HL-60 (cell line): ENCODE measurements around the gene TRIM14.
A peak's percentile ranks its signal among the peaks of the same experiment; 100 is the strongest.

ENCODE experiments used
- DNase-seq, 2 experiments: peaks; one replicate each; pipeline ENCODE4 v3.0.0-alpha.2; 2010 to 2020; ENCODE audit warnings: low read depth in 1 of 2, low spot score in 1 of 2
- H3K27ac ChIP-seq: fragments of 250-450 bp; sonication (Bioruptor Pico); replicated peaks from 2 replicates; pipeline ENCODE4 v1.5.1; 2020; ENCODE audit warnings: mild to moderate bottlenecking, moderate library complexity
- H3K27me3 ChIP-seq: fragments of 250-450 bp; sonication (Bioruptor Pico); 2 replicates; pipeline ENCODE4 v1.5.1; 2021; ENCODE audit warnings: mild to moderate bottlenecking, moderate library complexity; ENCODE audit not compliant: insufficient read depth, poor library complexity, severe bottlenecking
- H3K4me3 ChIP-seq: replicated peaks from 2 replicates; pipeline ENCODE4 v1.5.1; 2011; ENCODE audit warnings: mild to moderate bottlenecking, control low read depth, low read length; ENCODE audit not compliant: insufficient read depth
- GABPA ChIP-seq: IDR thresholded peaks from 2 replicates; pipeline ENCODE4 v1.6.1; 2012; ENCODE audit warnings: low read depth
- POLR2AphosphoS5 ChIP-seq: IDR thresholded peaks from 2 replicates; pipeline ENCODE4 v1.6.1; 2012; ENCODE audit warnings: low read depth
- SPI1 ChIP-seq: IDR thresholded peaks from 2 replicates; pipeline ENCODE4 v1.6.1; 2012; ENCODE audit warnings: low read depth, mild to moderate bottlenecking, borderline replicate concordance
- TF ChIP-seq, protein P1 (sequence below): IDR thresholded peaks from one replicate; pipeline ENCODE4 v1.5.1; 2011; ENCODE audit warnings: low read length, control low read depth, inconsistent platforms; ENCODE audit not compliant: insufficient read depth
- TF ChIP-seq, protein P2 (sequence below): IDR thresholded peaks from 2 replicates; pipeline ENCODE4 v1.6.1; 2012; ENCODE audit warnings: low read depth; ENCODE audit not compliant: insufficient replicate concordance

TRIM14 gene

DNA sequence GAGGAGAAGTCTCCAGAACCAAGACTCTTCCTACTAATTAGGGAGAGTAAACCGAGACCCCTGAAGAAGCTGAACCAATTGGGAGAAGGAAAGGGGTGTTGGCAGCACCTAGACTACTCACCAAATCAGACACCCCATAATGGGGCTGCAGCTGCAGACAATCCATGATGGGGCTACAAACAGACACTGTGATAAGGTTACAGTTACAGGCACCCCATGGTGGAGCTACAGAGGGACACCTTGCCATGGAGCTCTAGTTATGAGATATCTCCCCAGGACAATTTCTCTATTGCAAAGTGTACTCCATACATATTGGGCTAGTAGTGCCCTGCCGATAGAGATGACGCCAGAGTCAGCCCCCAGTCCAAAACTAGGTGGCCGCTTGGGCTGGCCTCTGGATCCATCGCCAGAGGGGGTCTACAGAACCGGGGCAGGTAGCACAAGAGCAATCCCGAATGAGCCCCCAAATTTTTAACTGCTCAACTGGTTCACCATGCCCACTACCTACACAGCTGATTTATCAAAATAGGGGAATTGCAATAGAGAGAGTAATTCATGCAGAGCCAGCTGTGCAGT, 64.6 kb downstream of the TRIM14 start:
- no peak for DNase-seq
- Histone ChIP-seq H3K27me3 (no peaks in the 10 kb centered on the region), H3K27ac (no peak overlapping the region), H3K4me3 (no peak overlapping the region)
- 0 out of 2 replicates have a peak, but pooled peaks have one; percentile 17 for TF ChIP-seq POLR2AphosphoS5
- TF ChIP-seq, protein P1, sequence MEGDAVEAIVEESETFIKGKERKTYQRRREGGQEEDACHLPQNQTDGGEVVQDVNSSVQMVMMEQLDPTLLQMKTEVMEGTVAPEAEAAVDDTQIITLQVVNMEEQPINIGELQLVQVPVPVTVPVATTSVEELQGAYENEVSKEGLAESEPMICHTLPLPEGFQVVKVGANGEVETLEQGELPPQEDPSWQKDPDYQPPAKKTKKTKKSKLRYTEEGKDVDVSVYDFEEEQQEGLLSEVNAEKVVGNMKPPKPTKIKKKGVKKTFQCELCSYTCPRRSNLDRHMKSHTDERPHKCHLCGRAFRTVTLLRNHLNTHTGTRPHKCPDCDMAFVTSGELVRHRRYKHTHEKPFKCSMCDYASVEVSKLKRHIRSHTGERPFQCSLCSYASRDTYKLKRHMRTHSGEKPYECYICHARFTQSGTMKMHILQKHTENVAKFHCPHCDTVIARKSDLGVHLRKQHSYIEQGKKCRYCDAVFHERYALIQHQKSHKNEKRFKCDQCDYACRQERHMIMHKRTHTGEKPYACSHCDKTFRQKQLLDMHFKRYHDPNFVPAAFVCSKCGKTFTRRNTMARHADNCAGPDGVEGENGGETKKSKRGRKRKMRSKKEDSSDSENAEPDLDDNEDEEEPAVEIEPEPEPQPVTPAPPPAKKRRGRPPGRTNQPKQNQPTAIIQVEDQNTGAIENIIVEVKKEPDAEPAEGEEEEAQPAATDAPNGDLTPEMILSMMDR = no peak

DNA sequence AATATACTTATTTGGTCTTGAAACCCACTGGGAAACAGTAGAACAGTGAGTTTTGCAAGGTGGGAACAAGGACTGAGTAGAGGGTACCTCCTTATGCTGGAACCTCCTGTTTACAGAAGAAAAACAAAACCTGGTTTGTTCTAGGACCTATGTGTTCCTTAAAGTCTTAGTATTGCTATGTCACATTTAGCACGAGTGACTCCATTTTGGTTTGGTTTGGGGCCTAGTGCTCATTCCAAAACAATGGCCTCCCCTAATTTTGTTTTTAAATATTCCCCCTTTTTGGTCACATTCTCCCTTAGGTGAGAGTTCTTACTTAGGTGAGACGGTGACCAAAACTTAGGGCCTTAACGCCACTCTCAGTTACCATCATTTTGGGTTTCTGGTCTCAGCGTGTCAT, 68.7 kb downstream of the TRIM14 start:
- no peaks in the 10 kb centered on the region for H3K27me3 ChIP-seq

DNA sequence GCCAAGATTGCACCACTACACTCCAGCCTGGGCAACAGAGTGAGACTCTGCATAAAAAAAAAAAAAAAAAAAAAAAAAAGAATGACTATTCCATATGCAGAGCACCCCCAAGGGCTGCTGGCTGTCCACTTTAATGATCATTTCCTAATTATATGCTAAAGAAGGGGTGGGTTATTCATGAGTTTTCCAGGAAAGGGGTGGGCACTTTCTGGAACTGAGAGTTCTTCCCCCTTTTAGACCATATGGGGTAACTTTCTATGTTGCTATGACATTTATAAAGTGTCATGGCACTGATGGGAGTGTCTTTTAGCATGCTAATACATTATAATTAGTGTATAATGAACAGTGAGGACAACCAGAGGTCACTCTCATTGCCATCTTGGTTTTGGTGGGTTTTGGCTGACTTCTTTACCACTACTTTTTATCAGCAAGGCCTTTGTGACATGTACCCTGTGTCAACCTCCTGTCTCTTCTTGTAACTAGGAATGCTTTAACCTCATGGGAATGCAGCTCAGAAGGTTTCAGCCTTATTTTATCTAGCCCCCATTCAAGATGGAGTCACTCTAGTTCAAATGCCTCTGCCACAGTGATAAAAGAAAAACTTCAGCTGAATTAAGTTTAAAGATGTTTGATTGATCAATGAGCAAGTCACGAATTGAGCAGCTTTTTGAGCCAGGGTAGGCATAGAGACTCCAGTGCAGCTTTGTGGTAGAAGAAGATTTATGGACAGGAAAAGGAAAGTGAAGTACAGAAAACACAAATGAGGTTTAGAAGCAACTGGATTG, 69.5 kb downstream of the TRIM14 start:
- no peak overlapping the region for H3K27ac ChIP-seq
- TF ChIP-seq SPI1 (no peak), GABPA (no peak)
- H3K4me3 ChIP-seq = no peak overlapping the region
- H3K27me3 ChIP-seq = no peaks in the 10 kb centered on the region
- DNase-seq = no peak

More for the DNA sequence above, 68.7 kb downstream of the TRIM14 start:
- TF ChIP-seq SPI1 = no peak
- TF ChIP-seq, protein P2, sequence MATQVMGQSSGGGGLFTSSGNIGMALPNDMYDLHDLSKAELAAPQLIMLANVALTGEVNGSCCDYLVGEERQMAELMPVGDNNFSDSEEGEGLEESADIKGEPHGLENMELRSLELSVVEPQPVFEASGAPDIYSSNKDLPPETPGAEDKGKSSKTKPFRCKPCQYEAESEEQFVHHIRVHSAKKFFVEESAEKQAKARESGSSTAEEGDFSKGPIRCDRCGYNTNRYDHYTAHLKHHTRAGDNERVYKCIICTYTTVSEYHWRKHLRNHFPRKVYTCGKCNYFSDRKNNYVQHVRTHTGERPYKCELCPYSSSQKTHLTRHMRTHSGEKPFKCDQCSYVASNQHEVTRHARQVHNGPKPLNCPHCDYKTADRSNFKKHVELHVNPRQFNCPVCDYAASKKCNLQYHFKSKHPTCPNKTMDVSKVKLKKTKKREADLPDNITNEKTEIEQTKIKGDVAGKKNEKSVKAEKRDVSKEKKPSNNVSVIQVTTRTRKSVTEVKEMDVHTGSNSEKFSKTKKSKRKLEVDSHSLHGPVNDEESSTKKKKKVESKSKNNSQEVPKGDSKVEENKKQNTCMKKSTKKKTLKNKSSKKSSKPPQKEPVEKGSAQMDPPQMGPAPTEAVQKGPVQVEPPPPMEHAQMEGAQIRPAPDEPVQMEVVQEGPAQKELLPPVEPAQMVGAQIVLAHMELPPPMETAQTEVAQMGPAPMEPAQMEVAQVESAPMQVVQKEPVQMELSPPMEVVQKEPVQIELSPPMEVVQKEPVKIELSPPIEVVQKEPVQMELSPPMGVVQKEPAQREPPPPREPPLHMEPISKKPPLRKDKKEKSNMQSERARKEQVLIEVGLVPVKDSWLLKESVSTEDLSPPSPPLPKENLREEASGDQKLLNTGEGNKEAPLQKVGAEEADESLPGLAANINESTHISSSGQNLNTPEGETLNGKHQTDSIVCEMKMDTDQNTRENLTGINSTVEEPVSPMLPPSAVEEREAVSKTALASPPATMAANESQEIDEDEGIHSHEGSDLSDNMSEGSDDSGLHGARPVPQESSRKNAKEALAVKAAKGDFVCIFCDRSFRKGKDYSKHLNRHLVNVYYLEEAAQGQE = no peak
- TF ChIP-seq GABPA = no peak
- TF ChIP-seq POLR2AphosphoS5 = no peak
- TF ChIP-seq, protein P1 = no peak
- H3K27ac ChIP-seq = no peak overlapping the region
- no peak overlapping the region for H3K4me3 ChIP-seq
- no peak for DNase-seq

DNA sequence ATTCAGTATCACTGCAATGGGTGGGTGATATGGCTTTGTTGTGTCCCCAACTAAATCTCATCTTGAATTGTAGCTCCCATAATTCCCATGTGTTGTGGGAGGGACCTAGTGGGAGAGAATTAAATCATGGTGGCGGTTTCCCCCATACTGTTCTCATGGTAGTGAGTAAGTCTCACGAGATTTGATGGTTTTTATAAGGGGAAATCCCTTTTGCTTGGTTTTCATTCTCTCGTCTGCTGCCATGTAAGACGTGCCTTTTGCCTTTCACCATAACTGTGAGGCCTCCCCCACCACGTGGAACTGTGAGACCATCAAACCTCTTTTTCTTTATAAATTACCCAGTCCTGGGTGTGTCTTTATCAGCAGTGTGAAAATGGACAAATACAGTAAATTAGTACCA, 72.0 kb downstream of the TRIM14 start:
- DNase-seq = peak in 1 of 2 experiments; percentile 52
- TF ChIP-seq SPI1 = no peak
- peak; percentile 47; the same call in 1 of the 2 replicates for TF ChIP-seq POLR2AphosphoS5
- TF ChIP-seq, protein P2 = no peak
- no peak for TF ChIP-seq GABPA
- peak overlapping the region; percentile 92 for H3K27ac ChIP-seq
- no peaks in the 10 kb centered on the region for H3K27me3 ChIP-seq
- peak overlapping the region; percentile 52 for H3K4me3 ChIP-seq
